Mesothelial cell of epicardium (in vitro differentiated cells): Measurements from ENCODE around the gene CEP112. TPM values are rescaled to one million over a fixed set of nuclear protein-coding genes. Genes with fewer than 3 reads are reported as not detected.

Source experiments
- DNase-seq, 2 experiments: peaks; one replicate each; pipeline ENCODE4 v3.0.0; 2021; ENCODE audit warnings: low spot score in 2 of 2; ENCODE audit not compliant: unreplicated experiment in 2 of 2
- H3K27ac Mint-ChIP-seq: 2 replicates; pipeline ENCODE4 v1.8.0; 2021; ENCODE audit warnings: mixed read lengths
- H3K27me3 Mint-ChIP-seq: 2 replicates; pipeline ENCODE4 v1.8.0; 2021; ENCODE audit warnings: low read depth, mixed read lengths
- H3K36me3 Mint-ChIP-seq: 2 replicates; pipeline ENCODE4 v1.8.0; 2021; ENCODE audit warnings: mixed read lengths
- H3K4me1 Mint-ChIP-seq: 2 replicates; pipeline ENCODE4 v1.8.0; 2021; ENCODE audit warnings: mixed read lengths
- H3K4me3 Mint-ChIP-seq: 2 replicates; pipeline ENCODE4 v1.8.0; 2021; ENCODE audit warnings: mild to moderate bottlenecking, moderate library complexity, mixed read lengths
- H3K9me3 Mint-ChIP-seq: 2 replicates; pipeline ENCODE4 v1.8.0; 2021; ENCODE audit warnings: mixed read lengths
- CTCF ChIP-seq: fragments of 200-600 bp; sonication (generic); IDR thresholded peaks from one replicate; pipeline ENCODE4 v1.5.0; 2021; ENCODE audit warnings: antibody characterized with exemption; ENCODE audit not compliant: unreplicated experiment
- total RNA-seq: library from RNA; stranded (reverse); gene quantifications from 3 replicates; pipeline ENCODE4 v1.2.1, GENCODE V29; 2021

Gene CEP112
- total RNA-seq, 1 donor from 2014 or later = 24.0 TPM

- no peaks in the 10 kb centered on the region for H3K27me3 Mint-ChIP-seq
- H3K9me3 Mint-ChIP-seq = peaks cover 15% of the 10 kb centered on the region
- peak overlapping the region; percentile 88 for H3K27ac Mint-ChIP-seq
Measured at GRCh38 chr17:65638221-65638975, 553.5 kb downstream of the CEP112 start.

GRCh38 chr17:65637786-65638185 lies 554.1 kb downstream of the CEP112 start:
- peaks cover 15% of the 10 kb centered on the region for H3K9me3 Mint-ChIP-seq
- TF ChIP-seq CTCF = no peak
- no peak for DNase-seq
- peaks cover 12% of the 10 kb centered on the region for H3K36me3 Mint-ChIP-seq
- H3K4me3 Mint-ChIP-seq = no peak overlapping the region
- H3K4me1 Mint-ChIP-seq = peaks cover 36% of the 10 kb centered on the region
- no peaks in the 10 kb centered on the region for H3K27me3 Mint-ChIP-seq
- peak overlapping the region; percentile 88 for H3K27ac Mint-ChIP-seq

More at GRCh38 chr17:65638221-65638975, 553.5 kb downstream of the CEP112 start:
- peaks cover 12% of the 10 kb centered on the region for H3K36me3 Mint-ChIP-seq
- H3K4me3 Mint-ChIP-seq = no peak overlapping the region
- no peak for TF ChIP-seq CTCF
- no peak for DNase-seq
- H3K4me1 Mint-ChIP-seq = peaks cover 30% of the 10 kb centered on the region

GRCh38 chr17:65634533-65634932 lies 557.4 kb downstream of the CEP112 start:
- no peaks in the 10 kb centered on the region for H3K27me3 Mint-ChIP-seq
- H3K4me3 Mint-ChIP-seq = no peak overlapping the region
- H3K27ac Mint-ChIP-seq = peak overlapping the region; percentile 59
- TF ChIP-seq CTCF = no peak
- peaks cover 41% of the 10 kb centered on the region for H3K4me1 Mint-ChIP-seq
- DNase-seq = no peak
- H3K9me3 Mint-ChIP-seq = no peaks in the 10 kb centered on the region
- no peaks in the 10 kb centered on the region for H3K36me3 Mint-ChIP-seq

GRCh38 chr17:65633988-65634387 lies 557.9 kb downstream of the CEP112 start:
- DNase-seq = no peak
- Mint-ChIP-seq H3K4me3 (no peak overlapping the region), H3K27ac (peak overlapping the region; percentile 59), H3K9me3 (no peaks in the 10 kb centered on the region), H3K36me3 (no peaks in the 10 kb centered on the region), H3K27me3 (no peaks in the 10 kb centered on the region), H3K4me1 (peaks cover 46% of the 10 kb centered on the region)
- TF ChIP-seq CTCF = no peak

- H3K27me3 Mint-ChIP-seq = no peaks in the 10 kb centered on the region
- no peak for TF ChIP-seq CTCF
- H3K36me3 Mint-ChIP-seq = no peaks in the 10 kb centered on the region
- H3K4me3 Mint-ChIP-seq = no peak overlapping the region
- H3K27ac Mint-ChIP-seq = peak overlapping the region; percentile 59
- H3K4me1 Mint-ChIP-seq = peaks cover 46% of the 10 kb centered on the region
- no peaks in the 10 kb centered on the region for H3K9me3 Mint-ChIP-seq
- no peak for DNase-seq
Measured at GRCh38 chr17:65633146-65633881, 558.6 kb downstream of the CEP112 start.
